ENCODE data around the gene HACD4. TPM values are rescaled to one million over a fixed set of nuclear protein-coding genes. Genes with fewer than 3 reads are reported as not detected.

HACD4 gene
- 0.79 and 2.4 TPM in 2 replicates for total RNA-seq

GRCh38 chr9:21031091-21031807 lies at the start of gene HACD4:
TSS of gene HACD4 (minus strand) at chr9:21031640. CDS start at chr9:21031590, 50 bp downstream.
- FAIRE-seq (no peak), DNase-seq (ENCODE audit: low read depth) (peak; percentile 28)
- no peaks in the 10 kb centered on the region for H3K36me3 ChIP-seq (ENCODE audit: control insufficient read depth, insufficient read depth, low read length)
- H3K27me3 ChIP-seq (ENCODE audit: control insufficient read depth, insufficient read depth, low read length), result no peaks in the 10 kb centered on the region
- peak within 1 kb of the TSS; percentile 43 for H3K4me3 ChIP-seq (ENCODE audit: low read depth, low read length)
- no peak for TF ChIP-seq CTCF (IDR thresholded peaks at IDR 0.05; ENCODE audit: insufficient read depth, low read length, severe bottlenecking)

- FAIRE-seq (no peak), DNase-seq (ENCODE audit: low read depth) (no peak)
- TF ChIP-seq CTCF (IDR thresholded peaks at IDR 0.05; ENCODE audit: insufficient read depth, low read length, severe bottlenecking), result no peak
- no peaks in the 10 kb centered on the region for H3K27me3 ChIP-seq (ENCODE audit: control insufficient read depth, insufficient read depth, low read length)
- H3K4me3 ChIP-seq (ENCODE audit: low read depth, low read length), result no peak overlapping the region
- no peaks in the 10 kb centered on the region for H3K36me3 ChIP-seq (ENCODE audit: control insufficient read depth, insufficient read depth, low read length)
Measured at GRCh38 chr9:21080793-21081192, 49.4 kb upstream of the HACD4 start.

- FAIRE-seq, result no peak
- TF ChIP-seq CTCF (IDR thresholded peaks at IDR 0.05; ENCODE audit: insufficient read depth, low read length, severe bottlenecking), result no peak
- H3K27me3 ChIP-seq (ENCODE audit: control insufficient read depth, insufficient read depth, low read length), result no peaks in the 10 kb centered on the region
Measured at GRCh38 chr9:21078702-21079101, 47.3 kb upstream of the HACD4 start.

GRCh38 chr9:21077781-21078180 lies 46.3 kb upstream of the HACD4 start, which contains the start of gene IFNB1:
TSS of gene IFNB1 (minus strand) at chr9:21077942. CDS start at chr9:21077869, 73 bp downstream.
- no peak for FAIRE-seq

More at GRCh38 chr9:21078702-21079101, 47.3 kb upstream of the HACD4 start:
- H3K4me3 ChIP-seq (ENCODE audit: low read depth, low read length), result no peak overlapping the region
- DNase-seq (ENCODE audit: low read depth), result no peak
- H3K36me3 ChIP-seq (ENCODE audit: control insufficient read depth, insufficient read depth, low read length), result no peaks in the 10 kb centered on the region

GRCh38 chr9:21075484-21075883 lies 44.0 kb upstream of the HACD4 start:
- TF ChIP-seq CTCF (IDR thresholded peaks at IDR 0.05; ENCODE audit: insufficient read depth, low read length, severe bottlenecking), result no peak
- DNase-seq (ENCODE audit: low read depth) (no peak), FAIRE-seq (no peak)
- Histone ChIP-seq H3K4me3 (ENCODE audit: low read depth, low read length) (no peak overlapping the region), H3K36me3 (ENCODE audit: control insufficient read depth, insufficient read depth, low read length) (no peaks in the 10 kb centered on the region), H3K27me3 (ENCODE audit: control insufficient read depth, insufficient read depth, low read length) (no peaks in the 10 kb centered on the region)

More at GRCh38 chr9:21077781-21078180, 46.3 kb upstream of the HACD4 start, which contains the start of gene IFNB1:
- Histone ChIP-seq H3K27me3 (ENCODE audit: control insufficient read depth, insufficient read depth, low read length) (no peaks in the 10 kb centered on the region), H3K4me3 (ENCODE audit: low read depth, low read length) (no peak within 1 kb of the TSS), H3K36me3 (ENCODE audit: control insufficient read depth, insufficient read depth, low read length) (no peaks in the 10 kb centered on the region)
- no peak for DNase-seq (ENCODE audit: low read depth)
- TF ChIP-seq CTCF (IDR thresholded peaks at IDR 0.05; ENCODE audit: insufficient read depth, low read length, severe bottlenecking), result no peak

All from bronchial epithelial cell (primary cell).